ENCODE data around the gene DLG2.

Gene DLG2

DNA sequence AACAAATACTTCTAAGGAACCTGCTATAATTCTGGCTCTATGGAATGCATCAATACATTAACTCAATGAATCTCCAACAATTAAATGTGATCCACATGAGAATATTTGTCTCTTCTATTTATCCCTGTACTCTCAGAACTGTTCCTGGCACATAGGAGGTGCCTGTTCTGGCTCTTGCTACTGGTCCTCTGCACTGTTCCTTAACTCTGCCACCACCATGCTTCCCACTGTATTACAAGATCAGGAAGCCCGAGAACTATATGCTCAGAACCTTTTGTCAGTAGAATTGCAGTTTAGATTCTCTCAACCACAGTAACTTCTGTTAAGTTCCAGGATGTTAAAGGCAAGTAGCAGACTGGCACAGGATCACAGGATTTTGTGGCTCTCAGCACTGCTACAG is 1964.7 kb downstream of the DLG2 start:
- Histone ChIP-seq H3K9me2 (replicated peaks; ENCODE audit: control insufficient read depth, low read length) (no peaks in the 10 kb centered on the region), H3K27me3 (ENCODE audit: control insufficient read depth, low read length) (no peaks in the 10 kb centered on the region), H3K79me2 (ENCODE audit: control insufficient read depth, low read length) (peaks cover 3% of the 10 kb centered on the region), H3K9me3 (ENCODE audit: control insufficient read depth, insufficient read depth, low read length) (no peaks in the 10 kb centered on the region), H3F3A (ENCODE audit: control insufficient read depth, insufficient read depth) (no peaks in the 10 kb centered on the region), H3K4me1 (ENCODE audit: control insufficient read depth, low read length) (no peaks in the 10 kb centered on the region), H3K27ac (ENCODE audit: low read depth, low read length) (no peak overlapping the region), H3K36me3 (ENCODE audit: control insufficient read depth, low read length) (no peaks in the 10 kb centered on the region), H3K4me3 (ENCODE audit: low read length) (no peak overlapping the region), H4K20me1 (ENCODE audit: control insufficient read depth, insufficient read depth, low read depth, low read length) (no peaks in the 10 kb centered on the region), H3K4me2 (ENCODE audit: low read length) (no peak overlapping the region)
- TF ChIP-seq, protein P1, sequence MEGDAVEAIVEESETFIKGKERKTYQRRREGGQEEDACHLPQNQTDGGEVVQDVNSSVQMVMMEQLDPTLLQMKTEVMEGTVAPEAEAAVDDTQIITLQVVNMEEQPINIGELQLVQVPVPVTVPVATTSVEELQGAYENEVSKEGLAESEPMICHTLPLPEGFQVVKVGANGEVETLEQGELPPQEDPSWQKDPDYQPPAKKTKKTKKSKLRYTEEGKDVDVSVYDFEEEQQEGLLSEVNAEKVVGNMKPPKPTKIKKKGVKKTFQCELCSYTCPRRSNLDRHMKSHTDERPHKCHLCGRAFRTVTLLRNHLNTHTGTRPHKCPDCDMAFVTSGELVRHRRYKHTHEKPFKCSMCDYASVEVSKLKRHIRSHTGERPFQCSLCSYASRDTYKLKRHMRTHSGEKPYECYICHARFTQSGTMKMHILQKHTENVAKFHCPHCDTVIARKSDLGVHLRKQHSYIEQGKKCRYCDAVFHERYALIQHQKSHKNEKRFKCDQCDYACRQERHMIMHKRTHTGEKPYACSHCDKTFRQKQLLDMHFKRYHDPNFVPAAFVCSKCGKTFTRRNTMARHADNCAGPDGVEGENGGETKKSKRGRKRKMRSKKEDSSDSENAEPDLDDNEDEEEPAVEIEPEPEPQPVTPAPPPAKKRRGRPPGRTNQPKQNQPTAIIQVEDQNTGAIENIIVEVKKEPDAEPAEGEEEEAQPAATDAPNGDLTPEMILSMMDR (IDR thresholded peaks at IDR 0.05; ENCODE audit: low read depth, low read length, poor library complexity, severe bottlenecking), result no peak
- no peak for TF ChIP-seq EZH2phosphoT487 (IDR thresholded peaks at IDR 0.05; ENCODE audit: borderline replicate concordance, low read length)

DNA sequence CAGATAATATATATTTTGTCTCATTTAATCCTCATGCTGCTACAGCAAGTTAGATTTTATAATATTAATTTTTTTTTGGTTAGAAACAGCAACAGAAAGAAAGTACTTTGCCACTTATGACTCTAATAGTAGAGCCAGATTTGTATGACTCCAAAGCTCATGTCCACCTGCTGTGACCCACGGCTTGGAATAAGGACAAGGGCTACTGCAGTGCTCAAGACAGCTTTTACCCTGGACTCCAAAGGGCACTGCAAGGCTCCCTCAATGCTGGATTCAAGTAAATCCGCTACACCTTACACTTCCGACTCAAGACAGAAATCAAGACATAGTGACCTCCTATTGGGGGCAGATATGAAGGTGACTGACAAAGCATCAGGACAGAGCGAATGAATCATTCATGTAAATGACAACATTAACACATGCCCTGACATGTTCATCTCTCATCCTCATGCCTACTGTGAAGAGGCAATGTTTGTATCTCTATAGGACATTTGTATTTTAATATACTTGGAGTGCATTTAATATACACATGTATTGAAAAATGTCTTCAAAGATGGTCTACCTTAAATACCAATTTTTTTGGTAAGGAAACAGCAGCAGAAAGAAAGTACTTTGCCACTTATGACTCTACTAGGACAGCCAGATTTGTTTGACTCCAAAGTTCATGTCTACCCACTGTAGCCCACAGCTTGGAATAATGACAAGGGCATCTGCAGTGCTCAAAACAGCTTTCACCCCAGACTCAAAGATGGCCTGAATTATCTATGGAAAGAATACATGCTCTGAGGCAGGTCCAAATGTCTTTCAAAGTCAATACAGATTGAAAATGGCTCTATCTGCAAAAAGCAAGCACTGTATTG is 1965.4 kb downstream of the DLG2 start:
- H3K9me3 ChIP-seq (ENCODE audit: control insufficient read depth, insufficient read depth, low read length), result no peaks in the 10 kb centered on the region
- no peak overlapping the region for H3K4me3 ChIP-seq (ENCODE audit: low read length)
- no peak overlapping the region for H3K4me2 ChIP-seq (ENCODE audit: low read length)
- H3K79me2 ChIP-seq (ENCODE audit: control insufficient read depth, low read length), result peaks cover 3% of the 10 kb centered on the region
- H3K4me1 ChIP-seq (ENCODE audit: control insufficient read depth, low read length), result no peaks in the 10 kb centered on the region
- no peaks in the 10 kb centered on the region for H3F3A ChIP-seq (ENCODE audit: control insufficient read depth, insufficient read depth)
- no peak overlapping the region for H3K27ac ChIP-seq (ENCODE audit: low read depth, low read length)
- H4K20me1 ChIP-seq (ENCODE audit: control insufficient read depth, insufficient read depth, low read depth, low read length), result no peaks in the 10 kb centered on the region
- no peaks in the 10 kb centered on the region for H3K9me2 ChIP-seq (replicated peaks; ENCODE audit: control insufficient read depth, low read length)
- no peaks in the 10 kb centered on the region for H3K27me3 ChIP-seq (ENCODE audit: control insufficient read depth, low read length)
- TF ChIP-seq EZH2phosphoT487 (IDR thresholded peaks at IDR 0.05; ENCODE audit: borderline replicate concordance, low read length), result no peak
- TF ChIP-seq, protein P1 (IDR thresholded peaks at IDR 0.05; ENCODE audit: low read depth, low read length, poor library complexity, severe bottlenecking), result no peak
- H3K36me3 ChIP-seq (ENCODE audit: control insufficient read depth, low read length), result no peaks in the 10 kb centered on the region

DNA sequence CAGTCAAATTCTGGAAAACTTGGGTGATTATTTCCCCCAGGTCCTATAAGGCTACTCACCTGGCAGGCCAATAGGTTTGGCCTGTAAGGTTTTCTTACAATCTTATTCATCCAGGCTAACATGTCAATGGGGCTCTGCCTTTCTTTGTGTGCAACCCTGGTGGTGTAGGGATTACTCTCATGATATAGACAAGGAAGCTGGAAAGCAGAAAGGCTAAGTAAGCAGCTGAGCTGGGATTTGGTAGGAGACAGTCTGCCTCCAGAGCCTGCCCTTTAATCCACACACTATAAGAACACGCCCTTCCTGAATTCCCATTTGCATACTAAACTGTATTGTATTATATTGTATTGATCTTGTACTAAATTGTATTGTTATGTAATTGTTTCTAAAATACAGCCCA is 1967.7 kb downstream of the DLG2 start:
- no peaks in the 10 kb centered on the region for H3K27me3 ChIP-seq (ENCODE audit: control insufficient read depth, low read length)
- no peaks in the 10 kb centered on the region for H3K9me3 ChIP-seq (ENCODE audit: control insufficient read depth, insufficient read depth, low read length)
- H3K9me2 ChIP-seq (replicated peaks; ENCODE audit: control insufficient read depth, low read length), result no peaks in the 10 kb centered on the region
- TF ChIP-seq EZH2phosphoT487 (IDR thresholded peaks at IDR 0.05; ENCODE audit: borderline replicate concordance, low read length), result no peak
- TF ChIP-seq, protein P1 (IDR thresholded peaks at IDR 0.05; ENCODE audit: low read depth, low read length, poor library complexity, severe bottlenecking), result no peak
- H3K4me1 ChIP-seq (ENCODE audit: control insufficient read depth, low read length), result no peaks in the 10 kb centered on the region
- no peak overlapping the region for H3K27ac ChIP-seq (ENCODE audit: low read depth, low read length)
- no peaks in the 10 kb centered on the region for H4K20me1 ChIP-seq (ENCODE audit: control insufficient read depth, insufficient read depth, low read depth, low read length)
- no peak overlapping the region for H3K4me3 ChIP-seq (ENCODE audit: low read length)
- H3K36me3 ChIP-seq (ENCODE audit: control insufficient read depth, low read length), result no peaks in the 10 kb centered on the region
- no peaks in the 10 kb centered on the region for H3F3A ChIP-seq (ENCODE audit: control insufficient read depth, insufficient read depth)
- no peak overlapping the region for H3K4me2 ChIP-seq (ENCODE audit: low read length)
- peaks cover 3% of the 10 kb centered on the region for H3K79me2 ChIP-seq (ENCODE audit: control insufficient read depth, low read length)

All from DOHH2 (cell line).